Muscle layer of duodenum (tissue), 2 donors: ENCODE data around the gene EN2.

Experiments used
- H3K27ac ChIP-seq: one replicate; pipeline ENCODE4 v1.7.0; 2013; ENCODE audit warnings: mild to moderate bottlenecking, low read length
- H3K27me3 ChIP-seq: one replicate; pipeline ENCODE4 v1.7.0; 2013; ENCODE audit warnings: low read depth, mild to moderate bottlenecking, control low read depth, low read length
- H3K36me3 ChIP-seq, 2 donors: one replicate each; pipeline ENCODE4 v1.7.0; 2013; ENCODE audit warnings: low read length in 2 of 2, control low read depth in 1 of 2, mild to moderate bottlenecking in 1 of 2; ENCODE audit not compliant: insufficient read depth in 2 of 2, control insufficient read depth in 1 of 2
- H3K4me1 ChIP-seq, 2 donors: one replicate each; pipeline ENCODE4 v1.7.0; 2013; ENCODE audit warnings: low read length in 2 of 2, mild to moderate bottlenecking in 2 of 2, control low read depth in 1 of 2, moderate library complexity in 1 of 2; ENCODE audit not compliant: insufficient read depth in 2 of 2, control insufficient read depth in 1 of 2
- H3K4me3 ChIP-seq, 2 donors: one replicate each; pipeline ENCODE4 v1.7.0; 2013; ENCODE audit warnings: low read length in 2 of 2, low read depth in 1 of 2, mild to moderate bottlenecking in 1 of 2
- H3K9me3 ChIP-seq, 2 donors: one replicate each; pipeline ENCODE4 v1.7.0; 2013; ENCODE audit warnings: low read length in 2 of 2, control low read depth in 1 of 2, mild to moderate bottlenecking in 1 of 2; ENCODE audit not compliant: control insufficient read depth in 1 of 2
- donor health status: healthy.

Gene EN2

DNA sequence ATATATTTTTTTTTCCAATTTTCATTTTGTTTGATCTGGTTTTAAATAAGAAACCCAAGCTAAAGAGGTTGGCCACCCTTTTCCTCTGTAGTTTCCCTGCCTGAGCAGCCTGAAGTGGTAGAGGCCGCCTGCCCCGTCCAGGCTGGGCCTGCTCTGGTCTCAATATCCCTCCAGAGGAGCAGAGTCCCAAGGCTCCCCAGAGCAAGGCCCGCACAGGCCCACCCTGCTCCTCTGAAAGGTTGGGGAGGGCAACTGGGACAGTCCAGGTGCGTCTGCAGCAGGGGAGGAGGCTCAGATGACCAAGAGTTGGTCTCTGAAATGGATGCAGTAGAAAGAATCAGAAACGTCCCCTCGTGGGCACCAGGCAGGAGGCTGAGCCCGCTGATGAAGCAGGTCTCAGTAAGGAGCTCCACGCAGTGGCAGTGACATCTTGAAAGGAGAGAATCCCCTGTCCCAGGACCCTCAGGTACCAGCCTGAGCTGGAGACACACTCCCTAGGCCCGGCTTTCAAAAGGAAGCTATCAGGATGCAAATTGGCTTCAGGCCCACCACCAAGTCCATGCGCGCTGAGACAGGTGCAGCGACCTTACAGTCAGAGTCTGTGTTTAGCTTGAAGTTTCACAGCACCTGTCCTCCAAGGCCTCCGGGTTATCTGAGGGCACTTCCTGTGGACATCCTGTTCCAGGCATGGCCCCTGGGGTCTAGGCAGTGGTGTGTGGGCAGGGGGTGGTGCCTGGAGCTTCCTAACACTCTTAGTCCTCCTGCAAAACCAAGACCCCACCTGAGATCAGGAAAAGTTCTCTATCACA, 37.7 kb downstream of the EN2 start:
- peaks cover 6% of the 10 kb centered on the region for H3K27me3 ChIP-seq
- no peak overlapping the region for H3K27ac ChIP-seq
- no peaks in the 10 kb centered on the region for H3K9me3 ChIP-seq

DNA sequence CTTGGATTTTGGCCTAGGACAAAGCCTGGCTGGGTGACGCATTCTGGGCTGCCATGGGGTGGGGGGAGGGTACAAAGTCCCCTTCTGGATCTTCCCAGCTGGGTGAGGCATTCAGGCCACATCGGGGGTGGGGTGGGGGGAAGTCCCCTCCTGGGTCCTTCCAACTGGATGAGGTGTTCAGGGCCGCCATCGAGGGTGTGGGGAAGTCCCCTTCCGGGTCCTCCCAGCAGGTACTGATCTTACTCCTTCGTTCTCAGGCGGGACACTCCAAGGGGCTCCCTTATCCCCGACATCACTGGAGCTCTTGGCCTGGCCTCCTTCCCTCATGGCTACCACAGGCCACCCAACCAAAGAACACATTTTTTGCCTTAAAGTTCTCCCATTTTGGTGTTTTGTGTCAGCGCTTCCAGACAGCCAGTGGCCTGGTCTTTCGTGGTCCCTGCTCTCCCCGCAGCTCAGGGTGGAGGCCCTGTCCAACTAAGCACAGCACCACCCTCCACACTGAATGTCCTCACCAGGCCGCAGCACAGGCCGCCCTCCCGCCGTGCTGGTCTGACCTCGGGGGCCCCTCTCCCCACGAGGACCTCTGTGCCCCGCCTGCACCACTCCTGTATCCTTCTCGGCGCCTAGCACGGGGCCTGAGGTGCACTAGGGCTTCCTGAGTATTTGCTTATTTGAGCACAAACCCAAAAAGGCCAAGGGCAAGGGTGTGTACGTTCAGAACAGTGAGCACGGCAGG, 38.5 kb downstream of the EN2 start:
- no peaks in the 10 kb centered on the region for H3K9me3 ChIP-seq
- H3K4me1 ChIP-seq: peaks cover 0 to 4% of the 10 kb centered on the region in 2 donors
- no peak overlapping the region for H3K4me3 ChIP-seq
- H3K27me3 ChIP-seq: peaks cover 11% of the 10 kb centered on the region
- H3K27ac ChIP-seq: no peak overlapping the region
- H3K36me3 ChIP-seq: no peaks in the 10 kb centered on the region

More for the DNA sequence above, 37.7 kb downstream of the EN2 start:
- no peaks in the 10 kb centered on the region for H3K36me3 ChIP-seq
- no peak overlapping the region for H3K4me3 ChIP-seq
- peaks cover 0 to 9% of the 10 kb centered on the region in 2 donors for H3K4me1 ChIP-seq

DNA sequence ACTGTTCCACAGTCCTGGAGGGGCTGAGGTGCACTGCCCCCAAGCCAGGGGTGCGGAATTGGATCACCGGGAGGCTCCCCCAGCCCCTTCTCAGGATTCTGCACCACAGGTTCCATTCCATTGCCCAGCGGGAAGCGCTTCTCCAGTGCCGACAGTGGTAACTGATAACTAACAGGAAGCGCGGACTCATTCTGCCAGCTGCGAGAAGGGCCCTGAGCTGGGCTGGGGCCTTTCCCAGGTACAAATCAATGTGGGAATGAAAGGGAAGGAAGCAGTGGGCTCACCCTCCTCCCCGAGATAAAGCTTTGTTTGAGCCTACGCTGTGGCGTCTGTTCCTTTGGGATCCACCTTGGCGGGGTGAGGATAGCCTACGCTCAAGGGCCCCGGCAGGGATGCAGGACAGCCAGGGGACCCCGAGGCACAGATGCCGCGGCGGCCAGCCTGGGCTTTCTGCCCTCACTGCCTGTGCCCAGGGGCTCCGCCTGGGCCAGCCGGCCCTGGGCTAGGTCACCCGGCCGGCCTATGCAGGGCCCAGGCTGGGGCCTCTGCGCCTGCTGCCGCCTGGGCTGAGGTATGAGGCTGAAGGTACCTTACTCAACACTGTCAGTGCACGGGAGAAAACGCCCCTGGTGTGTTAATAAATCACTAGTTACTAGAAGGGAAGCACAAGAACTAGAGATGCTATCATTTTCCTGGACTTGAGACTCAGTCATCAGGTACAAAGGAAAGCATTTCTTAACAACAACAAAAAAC, 39.4 kb downstream of the EN2 start:
- Histone ChIP-seq H3K27me3 (peaks cover 11% of the 10 kb centered on the region), H3K4me3 (no peak overlapping the region), H3K4me1 (no peaks in the 10 kb centered on the region), H3K36me3 (no peaks in the 10 kb centered on the region), H3K9me3 (no peaks in the 10 kb centered on the region), H3K27ac (no peak overlapping the region)

DNA sequence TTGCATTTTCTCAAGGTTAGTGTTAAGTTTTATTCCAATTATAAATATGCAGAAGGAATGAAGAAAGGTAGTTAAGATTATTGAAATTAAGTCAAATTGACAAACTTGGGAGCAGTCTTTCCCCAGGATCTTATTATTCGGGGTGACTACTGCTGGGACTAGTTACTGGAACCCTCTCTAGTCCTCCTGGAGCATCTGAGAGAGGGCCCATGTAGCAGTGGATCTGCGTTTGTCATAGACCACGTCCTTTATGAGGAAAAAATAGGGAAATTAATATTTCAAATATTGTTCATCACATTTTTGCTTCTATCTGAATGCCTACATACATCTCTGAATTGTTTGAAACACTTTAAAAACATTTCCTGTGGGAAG, 47.5 kb downstream of the EN2 start:
- no peaks in the 10 kb centered on the region for H3K36me3 ChIP-seq
- peaks cover 0 to 17% of the 10 kb centered on the region in 2 donors for H3K4me1 ChIP-seq
- H3K9me3 ChIP-seq: peaks cover 0 to 3% of the 10 kb centered on the region in 2 donors
- no peak overlapping the region for H3K4me3 ChIP-seq
- peaks cover 60% of the 10 kb centered on the region for H3K27me3 ChIP-seq
- no peak overlapping the region for H3K27ac ChIP-seq

DNA sequence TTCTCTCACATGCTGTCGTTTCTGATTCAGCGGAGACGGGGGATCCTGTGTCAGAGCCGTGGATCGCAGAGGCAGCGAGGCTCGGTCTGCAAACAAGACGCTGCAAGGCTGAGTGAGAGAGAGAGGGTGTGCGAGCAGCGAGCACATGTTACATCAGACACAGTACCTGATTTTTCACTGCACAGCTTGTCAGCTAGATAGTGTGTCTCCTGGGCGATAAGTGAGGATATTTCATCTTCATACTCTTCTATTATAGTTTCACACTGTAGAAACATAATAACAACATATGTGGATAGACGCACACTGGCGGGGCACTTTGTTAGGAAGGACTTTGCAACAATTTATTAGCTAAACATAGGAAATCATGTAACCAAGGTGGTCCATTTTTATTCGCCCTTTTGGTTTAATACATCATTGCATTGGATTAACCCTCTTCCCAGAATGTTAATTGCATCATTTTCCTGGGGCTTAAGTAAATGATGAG, 49.0 kb downstream of the EN2 start:
- H3K4me1 ChIP-seq: peaks cover 0 to 17% of the 10 kb centered on the region in 2 donors
- no peaks in the 10 kb centered on the region for H3K36me3 ChIP-seq
- H3K4me3 ChIP-seq: no peak overlapping the region
- peaks cover 66% of the 10 kb centered on the region for H3K27me3 ChIP-seq
- H3K9me3 ChIP-seq: peaks cover 0 to 3% of the 10 kb centered on the region in 2 donors
- no peak overlapping the region for H3K27ac ChIP-seq

DNA sequence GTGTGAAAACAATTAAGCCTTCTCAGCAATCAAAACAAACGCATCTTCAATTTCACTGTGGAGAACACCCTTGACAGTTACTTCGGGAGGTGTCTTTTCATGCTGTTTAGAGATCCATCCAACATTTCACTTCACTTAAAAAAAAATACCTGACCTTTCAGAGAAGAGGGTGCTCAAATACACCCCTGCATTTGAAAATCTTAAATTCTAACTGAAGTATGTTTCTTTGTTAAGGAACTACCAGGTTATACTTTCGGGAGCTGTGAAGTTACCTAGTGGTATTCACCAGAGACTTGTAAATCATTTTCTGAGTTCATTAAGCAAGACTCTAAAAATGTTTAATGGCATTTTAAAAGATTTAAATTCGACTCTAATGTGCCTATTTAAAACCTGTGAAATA, 49.6 kb downstream of the EN2 start:
- peaks cover 72% of the 10 kb centered on the region for H3K27me3 ChIP-seq
- H3K27ac ChIP-seq: no peak overlapping the region
- H3K4me3 ChIP-seq: no peak overlapping the region
- no peaks in the 10 kb centered on the region for H3K36me3 ChIP-seq
- H3K9me3 ChIP-seq: peaks cover 0 to 3% of the 10 kb centered on the region in 2 donors
- H3K4me1 ChIP-seq: peaks cover 0 to 17% of the 10 kb centered on the region in 2 donors

DNA sequence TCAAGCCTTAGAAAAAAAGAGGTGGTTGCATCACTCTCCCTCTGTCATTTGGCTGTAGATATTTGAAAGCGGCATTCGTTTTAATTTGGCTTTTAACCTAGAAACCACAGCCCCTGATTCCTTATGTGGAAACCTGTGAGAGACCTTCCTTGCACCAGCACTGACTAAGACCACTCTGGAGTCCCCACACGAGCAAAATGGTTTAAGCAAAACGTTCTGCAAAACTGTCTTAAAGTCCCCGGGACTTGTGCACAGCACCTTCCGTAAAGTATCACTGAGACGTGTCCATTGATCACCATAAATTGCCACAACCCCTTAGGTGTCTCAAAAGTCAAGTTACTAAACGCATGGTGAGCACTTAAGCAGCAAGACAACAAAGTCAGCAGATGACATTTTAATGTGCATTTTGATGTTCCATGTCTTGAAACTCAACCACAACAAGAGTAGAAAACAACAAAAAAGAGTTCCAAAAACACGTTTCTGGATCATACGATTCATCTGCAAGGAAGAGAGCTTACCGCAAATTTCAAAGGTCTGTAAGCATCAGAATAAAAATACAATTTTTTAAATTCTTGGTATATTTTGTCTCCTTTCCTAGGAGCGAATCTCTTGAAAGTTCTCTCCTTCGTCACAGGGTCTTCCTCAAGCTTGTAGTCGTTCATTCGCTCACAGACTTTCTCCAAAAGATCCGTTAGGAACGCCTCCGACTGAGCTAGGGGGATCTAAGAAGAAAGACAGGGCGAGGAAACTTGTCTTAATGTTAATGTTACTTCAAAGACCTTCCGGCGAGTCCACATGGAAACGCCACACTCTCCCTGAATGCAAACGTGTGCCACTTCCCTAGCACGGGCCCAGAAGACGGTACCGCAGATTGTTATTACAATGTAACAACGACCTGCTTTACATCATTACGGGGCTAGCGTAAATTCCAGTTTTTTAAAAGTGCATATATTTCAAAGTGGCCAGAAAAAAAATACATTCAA, 50.7 kb downstream of the EN2 start:
- H3K9me3 ChIP-seq: peaks cover 0 to 3% of the 10 kb centered on the region in 2 donors
- H3K36me3 ChIP-seq: no peaks in the 10 kb centered on the region
- no peak overlapping the region for H3K27ac ChIP-seq
- peaks cover 0 to 17% of the 10 kb centered on the region in 2 donors for H3K4me1 ChIP-seq
- H3K4me3 ChIP-seq: no peak overlapping the region
- H3K27me3 ChIP-seq: peaks cover 75% of the 10 kb centered on the region

DNA sequence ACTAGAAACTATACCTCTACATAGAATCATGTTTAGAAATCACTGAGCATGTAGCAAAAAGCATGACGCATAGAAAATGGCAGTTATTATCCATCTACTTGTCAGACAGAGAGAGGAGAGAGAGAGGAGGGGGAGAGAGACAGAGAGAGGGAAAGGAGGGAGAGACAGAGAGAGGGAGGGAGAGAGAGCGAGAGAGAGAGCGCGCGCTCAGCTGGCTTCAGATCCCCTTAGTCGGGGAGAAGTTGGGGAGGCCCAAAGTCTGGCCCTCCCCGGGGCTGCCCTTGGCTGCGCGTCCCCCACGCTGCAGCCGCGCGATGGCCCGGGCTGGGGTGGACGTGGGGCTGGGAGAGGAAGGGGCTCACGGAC, 51.4 kb downstream of the EN2 start:
- Histone ChIP-seq H3K4me1 (peaks cover 0 to 17% of the 10 kb centered on the region in 2 donors), H3K36me3 (no peaks in the 10 kb centered on the region), H3K9me3 (peaks cover 0 to 3% of the 10 kb centered on the region in 2 donors), H3K27me3 (peaks cover 71% of the 10 kb centered on the region), H3K4me3 (peak overlapping the region in 1 of 2 donors; percentile 44), H3K27ac (no peak overlapping the region)

DNA sequence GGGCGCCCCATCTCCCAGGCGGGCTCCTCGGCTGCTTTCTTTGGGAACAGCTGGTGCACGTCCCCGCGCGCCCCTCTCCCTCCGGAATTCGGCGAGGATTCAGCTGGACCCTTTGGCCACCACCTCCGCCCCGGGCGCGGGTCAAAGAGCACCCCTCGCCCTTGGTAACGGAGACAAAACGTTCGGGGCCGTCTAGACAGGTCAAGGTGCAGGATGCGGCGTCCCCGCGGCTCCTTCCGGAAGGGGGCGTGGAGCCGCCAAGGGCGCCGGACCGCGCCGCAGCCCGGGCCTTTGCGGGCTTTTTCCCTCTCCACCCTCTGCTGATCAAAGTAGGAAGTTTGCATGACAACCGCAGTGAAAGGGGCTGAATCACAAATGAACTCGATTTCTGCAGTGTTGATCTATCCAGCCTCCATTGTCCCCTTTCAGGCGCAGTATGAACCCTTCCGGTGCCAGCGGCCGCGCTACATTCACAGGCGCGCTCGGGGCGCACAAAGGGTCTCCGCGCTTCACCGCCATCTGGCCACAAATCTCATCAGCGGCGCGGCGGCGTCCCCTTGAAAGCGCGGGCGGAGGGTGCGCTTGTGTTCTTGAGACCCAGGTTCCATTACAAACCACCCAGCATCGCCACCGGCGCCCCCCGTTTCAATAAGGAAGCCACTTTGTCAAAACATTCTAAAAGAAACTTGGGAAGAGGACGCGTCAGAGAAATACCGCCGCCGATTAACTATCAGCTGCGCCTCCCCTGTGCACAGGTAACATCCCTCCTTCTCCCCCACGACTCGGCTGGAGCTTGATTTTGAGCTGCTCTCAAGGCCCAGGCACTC, 52.0 kb downstream of the EN2 start:
- Histone ChIP-seq H3K4me1 (peaks cover 0 to 17% of the 10 kb centered on the region in 2 donors), H3K27me3 (peaks cover 70% of the 10 kb centered on the region), H3K4me3 (peak overlapping the region in 1 of 2 donors; percentile 44), H3K9me3 (peaks cover 0 to 3% of the 10 kb centered on the region in 2 donors), H3K36me3 (no peaks in the 10 kb centered on the region), H3K27ac (no peak overlapping the region)
